ENCODE measurements around the gene PIKFYVE.

Gene PIKFYVE

GRCh38 chr2:208346756-208347155 lies 80.7 kb downstream of the PIKFYVE start:
- ChIA-PET CTCF (no interaction called here), POLR2A (interaction anchor here (0.6 kb wide), 1 partner anchor 23 kb away, joined by 5 read pairs; no protein-coding TSS in a partner anchor)
- H3K9me3 ChIP-seq (ENCODE audit: control insufficient read depth, insufficient read depth, low read depth, low read length): no peaks in the 10 kb centered on the region
- H3K4me1 ChIP-seq (ENCODE audit: control insufficient read depth, insufficient read depth, low read length): no peaks in the 10 kb centered on the region
- H3K27ac ChIP-seq (ENCODE audit: extremely low read depth, low read depth, low read length): no peak overlapping the region
- no peak overlapping the region for H3K4me3 ChIP-seq (ENCODE audit: low read depth, low read length)
- H3K36me3 ChIP-seq (ENCODE audit: control insufficient read depth in 2 of 2, insufficient read depth in 1 of 2, low read length in 2 of 2): peaks cover 50 to 77% of the 10 kb centered on the region in 2 experiments
- TF ChIP-seq SCRT1 (tag by site-specific recombination; IDR thresholded peaks at IDR 0.05; ENCODE audit: borderline replicate concordance): no peak
- TF ChIP-seq ZNF214 (tag by site-specific recombination; IDR thresholded peaks at IDR 0.05; ENCODE audit: borderline replicate concordance): no peak
- TF ChIP-seq SP3 (tag by site-specific recombination; IDR thresholded peaks at IDR 0.05): no peak
- TF ChIP-seq KLF8 (tag by site-specific recombination; IDR thresholded peaks at IDR 0.05): no peak
- TF ChIP-seq ZSCAN5A (tag by site-specific recombination; IDR thresholded peaks at IDR 0.05): no peak
- no peak for TF ChIP-seq ZBTB10 (tag by site-specific recombination; IDR thresholded peaks at IDR 0.05)
- no peak for TF ChIP-seq ZNF677 (tag by site-specific recombination; IDR thresholded peaks at IDR 0.05)

GRCh38 chr2:208350610-208351009 lies 84.6 kb downstream of the PIKFYVE start:
- H3K36me3 ChIP-seq (ENCODE audit: control insufficient read depth in 2 of 2, insufficient read depth in 1 of 2, low read length in 2 of 2): peaks cover 55 to 87% of the 10 kb centered on the region in 2 experiments
- CTCF ChIA-PET: no interaction called here
- POLR2A ChIA-PET: no interaction called here
- no peak overlapping the region for H3K27ac ChIP-seq (ENCODE audit: extremely low read depth, low read depth, low read length)
- no peaks in the 10 kb centered on the region for H3K4me1 ChIP-seq (ENCODE audit: control insufficient read depth, insufficient read depth, low read length)
- no peak overlapping the region for H3K4me3 ChIP-seq (ENCODE audit: low read depth, low read length)
- H3K9me3 ChIP-seq (ENCODE audit: control insufficient read depth, insufficient read depth, low read depth, low read length): no peaks in the 10 kb centered on the region
- TF ChIP-seq ZNF645 (tag by site-specific recombination; IDR thresholded peaks at IDR 0.05): no peak
- TF ChIP-seq ZNF704 (tag by site-specific recombination; IDR thresholded peaks at IDR 0.05): no peak

- Histone ChIP-seq H3K9me3 (ENCODE audit: control insufficient read depth, insufficient read depth, low read depth, low read length) (no peaks in the 10 kb centered on the region), H3K4me1 (ENCODE audit: control insufficient read depth, insufficient read depth, low read length) (no peaks in the 10 kb centered on the region), H3K27ac (ENCODE audit: extremely low read depth, low read depth, low read length) (no peak overlapping the region), H3K36me3 (ENCODE audit: control insufficient read depth in 2 of 2, insufficient read depth in 1 of 2, low read length in 2 of 2) (peaks cover 50 to 66% of the 10 kb centered on the region in 2 experiments), H3K4me3 (ENCODE audit: low read depth, low read length) (no peak overlapping the region)
- ChIA-PET POLR2A (no interaction called here), CTCF (interaction anchor here (0.6 kb wide), 1 partner anchor 981 kb away, joined by 5 read pairs; no protein-coding TSS in a partner anchor)
- TF ChIP-seq ZNF776 (tag by site-specific recombination; IDR thresholded peaks at IDR 0.05; ENCODE audit: borderline replicate concordance): no peak
- no peak for TF ChIP-seq YY1 (tag by site-specific recombination; IDR thresholded peaks at IDR 0.05)
- no peak for TF ChIP-seq ZNF24 (tag by site-specific recombination; IDR thresholded peaks at IDR 0.05)
- no peak for TF ChIP-seq ZNF555 (tag by site-specific recombination; conservative IDR thresholded peaks at IDR 0.05)
- TF ChIP-seq KLF10 (tag by site-specific recombination; IDR thresholded peaks at IDR 0.05): no peak
- no peak for TF ChIP-seq ZNF184 (tag by site-specific recombination; IDR thresholded peaks at IDR 0.05)
- TF ChIP-seq HIC1 (tag by site-specific recombination; IDR thresholded peaks at IDR 0.05): no peak
- no peak for TF ChIP-seq ZNF610 (tag by site-specific recombination; IDR thresholded peaks at IDR 0.05; ENCODE audit: borderline replicate concordance)
- no peak for TF ChIP-seq ZNF223 (tag by site-specific recombination; IDR thresholded peaks at IDR 0.05)
- no peak for TF ChIP-seq SCRT2 (tag by site-specific recombination; IDR thresholded peaks at IDR 0.05)
- no peak for TF ChIP-seq ZBTB1 (tag by site-specific recombination; IDR thresholded peaks at IDR 0.05)
- no peak for TF ChIP-seq REPIN1 (tag by site-specific recombination; IDR thresholded peaks at IDR 0.05; ENCODE audit: low read depth)
- no peak for TF ChIP-seq ZNF792 (tag by site-specific recombination; IDR thresholded peaks at IDR 0.05)
Observed at GRCh38 chr2:208352644-208353567, 86.9 kb downstream of the PIKFYVE start.
